Stromal cell of bone marrow (primary cell): ENCODE data around the gene TENT5A.

Experiments
- DNase-seq: peaks from one replicate; pipeline ENCODE4 v3.0.0-alpha.2; 2012; ENCODE audit warnings: low read depth

Gene TENT5A

GRCh38 chr6:81713205-81713604, 39.3 kb downstream of the TENT5A start:
- DNase-seq, result no peak

GRCh38 chr6:81708113-81708699, 44.3 kb downstream of the TENT5A start:
- DNase-seq, result no peak

- DNase-seq, result no peak
These were observed 47.8 kb downstream of the TENT5A start for GRCh38 chr6:81704700-81705099.

GRCh38 chr6:81700414-81700813, 52.1 kb downstream of the TENT5A start:
- no peak for DNase-seq

- no peak for DNase-seq
These were observed 54.9 kb downstream of the TENT5A start for GRCh38 chr6:81697559-81697958.

DNA sequence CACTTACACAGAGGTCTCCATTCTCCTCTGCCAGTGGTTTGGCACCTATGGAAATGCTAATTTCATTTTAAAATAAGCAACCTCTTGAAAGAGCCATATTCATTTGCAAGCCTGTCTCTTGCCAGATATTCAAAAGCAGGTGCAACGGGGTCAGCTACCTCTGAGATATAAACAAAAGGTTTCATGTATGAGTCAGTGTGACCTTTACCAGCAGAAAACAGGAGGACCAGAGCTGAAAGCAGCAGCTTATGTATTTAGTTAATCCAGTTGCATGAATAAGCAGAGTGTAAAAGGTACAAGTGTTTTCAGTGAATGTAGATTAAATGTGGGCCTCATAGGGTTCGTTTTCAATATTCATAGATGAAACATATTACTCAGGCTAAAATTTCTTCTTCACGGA, 56.0 kb downstream of the TENT5A start:
- no peak for DNase-seq
